Activated T-helper 1 cell treated with anti-CD3 and anti-CD28 coated beads, Interleukin-2, amount 50 U/mL, for 16 hours (primary cell): Measurements from ENCODE around the gene TJP1.
"Not testable (repeated sequence)": the region's sequence is repeated elsewhere in the genome, so short reads cannot be mapped to it uniquely, and the experiment has no call there.

ENCODE experiments used
- DNase-seq, 2 donors: peaks; one replicate each; pipeline ENCODE4 v3.0.0-alpha.2; 2020; ENCODE audit warnings: low read depth in 1 of 2, low spot score in 1 of 2

Gene TJP1

DNA sequence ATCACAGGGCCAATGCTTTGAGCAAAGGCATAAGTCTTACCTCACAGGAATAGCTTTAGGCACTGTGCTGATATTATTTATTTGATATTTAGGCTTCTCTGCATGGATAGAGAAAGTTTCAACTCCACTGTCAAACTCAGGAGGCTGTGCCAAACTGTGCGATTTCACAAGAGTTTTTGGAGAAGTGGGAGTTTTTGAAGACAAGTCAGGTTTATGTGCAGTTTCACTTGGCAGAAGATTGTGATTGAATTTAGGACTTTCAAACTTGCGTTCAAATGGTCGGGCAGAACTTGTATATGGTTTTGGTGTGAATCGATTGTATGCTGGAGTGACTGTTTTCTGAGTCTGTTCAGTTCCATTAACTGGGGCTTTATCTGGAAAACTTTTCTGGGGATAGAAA lies 113.7 kb downstream of the TJP1 start:
- DNase-seq: no peak

DNA sequence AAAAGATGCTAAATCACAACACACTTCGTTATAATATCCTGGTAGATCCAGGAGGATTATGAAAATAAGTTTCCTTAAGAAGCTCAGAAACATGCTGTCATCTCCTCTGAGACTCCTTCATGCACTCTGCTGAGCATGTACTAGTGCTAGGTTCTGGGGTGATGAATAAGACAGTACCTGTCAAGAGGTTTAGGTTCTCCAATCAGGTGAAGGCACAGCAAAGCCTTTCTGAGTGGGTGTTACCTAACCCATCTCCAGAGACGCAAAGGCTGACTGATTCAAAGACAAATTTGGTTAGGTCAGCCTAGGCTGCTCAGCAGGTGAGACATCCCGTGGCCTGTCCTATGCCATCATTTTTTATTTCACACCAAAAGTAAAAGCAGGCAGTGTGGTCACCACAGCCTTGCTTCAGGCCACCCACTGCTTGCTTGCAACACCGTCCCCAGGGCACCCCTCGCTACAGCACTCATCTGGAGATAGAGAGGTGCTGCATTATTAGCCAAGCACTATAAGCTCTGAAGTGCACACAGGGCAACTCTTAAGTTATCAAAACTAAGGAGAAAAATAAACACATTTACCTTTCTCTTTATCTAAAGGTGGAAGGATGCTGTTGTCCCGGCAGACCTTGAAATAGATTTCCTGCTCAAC lies 117.2 kb downstream of the TJP1 start:
- no peak for DNase-seq

GRCh38 chr15:29701151-29701550 lies 121.1 kb downstream of the TJP1 start:
- DNase-seq: no peak

DNA sequence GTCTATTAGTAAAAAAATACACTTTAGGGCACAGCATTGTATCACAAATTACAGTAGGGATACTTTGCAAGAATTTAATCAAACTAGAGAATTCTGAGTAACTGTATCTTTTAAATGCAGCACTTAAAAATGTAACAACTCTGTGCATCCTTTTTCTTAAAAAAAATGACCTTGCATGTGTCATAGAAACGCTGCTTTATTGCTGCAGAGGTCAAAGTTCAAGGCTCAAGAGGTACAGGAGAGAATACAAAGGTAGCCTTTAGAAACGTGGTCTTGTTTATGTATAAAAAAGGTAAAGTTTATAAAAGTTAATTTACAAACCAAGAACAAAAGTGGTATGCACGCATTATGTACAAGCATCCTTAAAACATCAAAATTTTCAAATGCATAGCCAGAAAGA lies 122.0 kb downstream of the TJP1 start:
- no peak for DNase-seq

DNA sequence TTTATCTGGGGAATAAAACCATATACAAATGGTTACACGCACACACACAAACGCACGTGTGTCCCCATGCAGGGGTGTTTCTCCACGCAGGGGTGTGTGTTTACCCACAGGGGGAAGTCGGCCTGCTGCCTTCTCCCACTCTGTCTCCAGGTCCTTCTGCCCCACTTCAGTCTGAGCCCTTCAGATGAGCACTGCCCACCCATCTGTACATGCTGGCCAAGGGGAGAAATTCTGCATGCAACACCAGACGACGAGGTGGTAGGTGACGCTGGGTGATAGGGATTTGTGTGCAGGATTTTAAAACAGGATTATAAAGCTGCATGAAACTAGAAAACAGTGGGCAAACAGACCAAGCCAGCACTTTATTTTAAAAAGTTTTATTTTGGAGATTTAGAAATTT lies 122.5 kb downstream of the TJP1 start:
- DNase-seq: no peak

DNA sequence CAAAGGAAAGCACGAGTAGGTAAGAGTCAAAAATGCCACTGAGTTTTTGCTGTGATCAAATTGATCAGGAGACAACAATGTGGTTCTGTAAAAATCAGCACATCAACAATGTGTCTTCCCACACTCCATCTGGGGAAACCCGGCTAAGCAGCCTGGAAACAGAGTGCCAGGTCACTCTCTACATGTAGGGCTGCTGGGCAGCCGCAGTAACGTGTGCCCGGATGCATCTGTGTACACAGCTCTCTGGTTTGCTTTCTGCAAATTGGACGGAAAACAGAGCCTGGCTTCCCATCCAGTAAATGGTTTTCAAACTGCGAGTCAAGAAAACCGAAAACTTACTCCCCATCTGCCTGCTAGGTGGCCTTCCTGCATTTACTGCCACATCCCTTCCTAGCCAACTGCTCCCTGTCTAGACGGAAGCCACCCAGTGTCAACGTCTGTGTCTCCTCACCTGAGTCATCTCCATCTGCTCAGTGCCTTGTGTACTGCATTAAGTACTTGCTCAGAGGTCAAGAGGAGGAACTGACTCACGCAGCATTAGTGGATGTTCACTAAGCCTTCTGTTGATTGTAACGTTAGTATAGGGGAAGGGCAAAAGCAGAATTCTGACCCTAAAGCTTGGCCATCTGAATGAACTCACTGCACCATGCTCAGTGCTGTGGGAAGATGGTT lies 124.1 kb downstream of the TJP1 start:
- no peak for DNase-seq

- DNase-seq: no peak
These were observed 125.1 kb downstream of the TJP1 start for GRCh38 chr15:29696950-29697738.

DNA sequence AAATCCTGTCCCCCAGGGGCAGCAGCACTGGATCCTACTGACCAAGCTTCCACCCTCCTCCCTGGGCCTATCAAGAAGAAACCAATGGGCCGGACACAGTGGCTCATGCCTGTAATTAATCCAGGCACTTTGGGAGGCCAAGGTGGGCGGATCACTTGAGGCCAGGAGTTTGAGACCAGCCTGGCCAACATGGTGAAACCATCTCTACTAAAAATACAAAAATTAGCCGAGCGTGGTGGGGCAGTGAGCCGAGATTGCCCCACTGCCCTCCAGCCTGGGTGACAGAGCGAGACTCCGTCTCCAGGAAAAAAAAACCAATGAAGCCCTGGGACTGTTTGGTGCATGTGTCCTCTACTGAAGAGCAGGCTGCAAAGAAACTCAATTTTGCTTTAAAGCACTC lies 125.8 kb downstream of the TJP1 start:
- not testable (repeated sequence) for DNase-seq

DNA sequence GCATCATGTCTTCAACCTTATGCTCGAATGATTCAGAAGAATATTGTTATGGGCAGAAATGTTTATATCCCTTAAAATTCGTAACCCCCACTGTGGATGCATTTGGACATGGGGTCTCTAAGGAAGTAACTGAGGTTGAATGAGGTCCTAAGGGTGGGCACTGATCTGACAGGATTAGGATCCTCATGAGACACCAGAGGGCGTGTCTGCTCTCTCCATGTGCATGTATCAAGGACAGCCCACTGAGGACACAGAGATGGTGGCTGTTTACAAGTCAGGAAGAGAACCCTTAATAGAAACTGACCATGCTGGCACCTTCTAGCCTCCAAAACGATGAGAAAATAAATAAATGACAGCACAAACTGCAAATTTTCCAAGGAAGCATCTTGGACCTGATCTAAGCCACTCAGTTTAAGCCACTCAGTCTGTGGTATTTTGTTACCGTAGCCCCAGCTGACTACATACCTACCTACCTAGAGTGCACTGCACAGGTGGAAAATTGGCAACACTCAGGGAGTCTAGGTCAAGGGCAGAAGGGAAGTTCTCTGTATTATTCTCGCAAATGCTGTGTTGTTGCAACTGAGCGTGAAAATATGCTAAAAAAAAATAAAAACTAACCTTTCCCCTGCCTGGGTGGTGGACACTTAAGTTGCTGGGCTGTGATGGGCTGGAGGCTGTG lies 126.6 kb downstream of the TJP1 start:
- no peak for DNase-seq

- DNase-seq: no peak
These were observed 129.0 kb downstream of the TJP1 start for GRCh38 chr15:29693225-29693624.

DNA sequence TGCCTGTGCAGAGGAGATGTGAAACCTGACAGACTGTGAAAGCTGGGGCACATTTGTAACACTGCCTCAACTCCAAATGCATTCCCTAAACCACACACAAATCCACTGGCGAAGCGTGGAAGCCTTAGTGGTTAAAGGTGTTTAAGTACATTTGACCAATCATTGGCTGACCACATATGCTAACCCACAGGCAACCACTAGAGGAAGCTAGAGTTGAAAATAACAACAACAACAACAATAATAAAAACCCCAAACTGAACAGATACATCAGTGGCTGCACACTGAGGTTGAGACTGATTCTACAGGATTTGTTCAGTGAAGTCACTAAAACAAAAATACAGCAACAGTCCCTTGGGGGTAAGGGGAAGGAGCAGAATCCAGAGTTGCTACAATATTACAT lies 129.7 kb downstream of the TJP1 start:
- DNase-seq: no peak

DNA sequence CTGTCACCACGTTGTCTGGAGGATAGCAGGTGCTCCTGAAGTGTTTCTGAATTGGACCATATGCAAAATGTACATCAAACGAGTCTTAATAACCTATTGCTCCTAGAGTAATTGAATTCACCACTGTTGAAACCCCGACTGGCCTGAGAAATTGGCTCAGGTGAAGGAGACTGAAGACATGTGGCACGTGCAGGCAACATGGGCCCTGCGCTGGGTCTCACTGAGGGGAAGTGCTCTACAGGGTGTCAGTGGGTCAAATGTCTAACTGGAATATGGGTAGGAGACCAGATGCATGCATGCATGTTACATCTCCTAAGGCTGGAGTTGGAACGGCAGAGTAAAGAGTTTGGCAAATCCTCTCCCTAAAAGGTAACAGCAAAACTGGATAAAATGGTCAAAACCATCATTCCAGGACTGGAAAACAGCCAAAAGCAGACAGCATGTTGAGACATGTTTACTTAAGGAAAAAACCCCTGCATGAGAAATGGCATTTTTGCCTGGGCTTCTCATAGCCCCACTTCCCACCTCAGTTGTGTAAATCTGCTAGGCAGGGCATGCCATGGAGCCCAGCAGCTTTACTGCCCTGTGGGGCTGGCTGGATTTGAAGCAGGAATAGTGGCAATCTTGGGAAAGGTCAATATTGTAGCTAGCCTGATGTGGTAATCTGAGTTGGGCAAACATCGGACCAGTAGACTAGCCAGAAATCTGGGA lies 131.3 kb downstream of the TJP1 start:
- DNase-seq: no peak

GRCh38 chr15:29689287-29689986 lies 132.8 kb downstream of the TJP1 start:
- no peak for DNase-seq

GRCh38 chr15:29688506-29689286 lies 133.6 kb downstream of the TJP1 start:
- DNase-seq: no peak

GRCh38 chr15:29687939-29688505 lies 134.2 kb downstream of the TJP1 start:
- DNase-seq: no peak

DNA sequence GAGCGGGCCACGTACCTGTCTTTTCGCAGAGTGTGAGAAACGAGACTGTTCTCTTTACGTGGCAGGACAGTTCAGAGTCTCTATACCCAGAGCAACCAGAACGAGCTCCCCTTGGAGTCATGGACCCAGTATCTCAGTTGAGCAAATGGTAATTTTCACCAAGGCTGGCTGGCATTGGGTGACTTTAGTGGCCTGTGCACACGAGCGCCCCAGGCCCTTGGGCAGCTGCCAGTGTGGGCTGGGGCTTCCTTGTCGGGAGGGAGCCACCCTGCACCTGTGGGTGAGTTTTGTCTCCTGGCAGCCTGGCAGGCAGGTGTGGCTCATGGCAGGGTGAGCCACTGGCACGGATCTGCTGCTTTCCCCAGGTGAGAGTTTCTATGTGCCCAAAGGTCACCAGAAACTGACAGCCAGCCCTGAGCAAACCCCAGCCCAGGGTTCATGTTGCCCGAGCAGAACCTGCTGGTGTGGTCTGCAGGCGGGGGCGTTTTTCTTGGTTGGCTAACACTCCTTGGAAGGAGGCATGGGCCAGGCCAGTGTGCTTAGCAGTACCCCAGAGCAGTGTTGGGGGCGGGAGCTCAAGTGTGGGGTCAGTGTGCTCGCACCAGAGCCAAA lies 135.0 kb downstream of the TJP1 start:
- no peak for DNase-seq

DNA sequence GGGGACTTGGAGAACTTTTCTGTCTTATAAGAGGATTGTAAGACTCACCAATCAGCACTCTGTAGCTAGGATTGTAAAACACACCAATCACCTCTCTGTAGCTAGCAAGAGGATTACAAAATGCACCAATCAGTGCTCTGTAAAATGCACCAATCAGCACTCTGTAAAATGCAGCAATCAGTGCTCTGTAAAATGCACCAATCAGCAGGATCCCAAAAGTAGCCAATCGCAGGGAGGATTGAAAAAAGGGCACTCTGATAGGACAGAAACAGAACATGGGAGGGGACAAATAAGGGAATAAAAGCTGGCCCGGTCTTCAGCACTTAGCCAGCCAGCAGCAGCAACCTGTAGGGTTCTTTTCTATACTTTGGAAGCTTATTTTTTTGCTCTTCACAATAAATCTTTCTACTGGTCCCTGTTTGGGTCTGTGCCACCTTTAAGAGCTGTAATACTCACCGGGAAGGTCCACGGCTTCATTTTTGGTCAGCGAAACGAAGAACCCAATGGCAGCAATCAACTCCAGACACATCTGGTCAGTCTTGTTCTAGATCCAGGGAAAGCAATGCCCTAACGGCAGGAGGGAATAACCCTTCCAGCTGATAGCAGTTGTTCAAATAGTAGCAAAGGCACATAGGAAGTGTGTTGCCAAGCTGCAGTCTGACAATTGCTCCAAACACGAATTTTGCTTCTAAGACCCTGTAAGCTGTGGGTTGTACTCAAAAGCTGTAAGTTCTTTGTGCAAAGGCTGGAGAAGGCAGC lies 135.6 kb downstream of the TJP1 start:
- DNase-seq: no peak

GRCh38 chr15:29686079-29686425 lies 136.2 kb downstream of the TJP1 start:
- DNase-seq: no peak
